HS-5 (cell line): Measurements from ENCODE around the gene CA11.

Source experiments
- DNase-seq: peaks from one replicate; pipeline ENCODE4 v3.0.0-alpha.2; 2012; ENCODE audit warnings: low read depth

CA11 gene

GRCh38 chr19:48628486-48629296 is 17.3 kb downstream of the CA11 start:
- DNase-seq: no peak

- no peak for DNase-seq
Measured at GRCh38 chr19:48627865-48628314, 18.1 kb downstream of the CA11 start.

GRCh38 chr19:48627201-48627864 is 18.7 kb downstream of the CA11 start:
- DNase-seq: no peak

- no peak for DNase-seq
Measured at GRCh38 chr19:48625891-48626327, 20.1 kb downstream of the CA11 start.

GRCh38 chr19:48624791-48625723 is 20.9 kb downstream of the CA11 start:
- no peak for DNase-seq

- DNase-seq: no peak
Measured at GRCh38 chr19:48624067-48624594, 21.9 kb downstream of the CA11 start.

GRCh38 chr19:48623556-48624066 is 22.4 kb downstream of the CA11 start:
- no peak for DNase-seq

- DNase-seq: no peak
Measured at GRCh38 chr19:48619692-48620585, 26.0 kb downstream of the CA11 start.

GRCh38 chr19:48618916-48619691 is 26.9 kb downstream of the CA11 start, which contains the start of the genes RPL18 and SPHK2:
Gene RPL18, minus strand, starts transcription at chr19:48619178. Its CDS starts 35 bp downstream, at chr19:48619143.
Gene SPHK2, plus strand, starts transcription at chr19:48619506. Its CDS starts 1,009 bp downstream, at chr19:48620515.
- peak; percentile 98 for DNase-seq

GRCh38 chr19:48618278-48618915 is 27.6 kb downstream of the CA11 start:
- no peak for DNase-seq

- DNase-seq: no peak
Measured at GRCh38 chr19:48617146-48617937, 28.6 kb downstream of the CA11 start.

GRCh38 chr19:48616491-48617056 is 29.4 kb downstream of the CA11 start:
- no peak for DNase-seq

GRCh38 chr19:48616041-48616436 is 29.9 kb downstream of the CA11 start:
- no peak for DNase-seq

GRCh38 chr19:48615231-48616040 is 30.6 kb downstream of the CA11 start:
- no peak for DNase-seq

- no peak for DNase-seq
Measured at GRCh38 chr19:48614436-48615230, 31.4 kb downstream of the CA11 start, which contains the start of gene FAM83E. Gene FAM83E, minus strand, starts transcription at chr19:48615076. Its CDS starts 1,704 bp downstream, at chr19:48613372.

- no peak for DNase-seq
Measured at GRCh38 chr19:48613852-48614435, 32.0 kb downstream of the CA11 start.
